BLaER1 treated with 17β-estradiol and CSF1 and Interleukin-3, amounts not matched to agents 10 nM and 100 nM (cell line): ENCODE measurements around the gene PBX1.
A peak's percentile ranks its signal among the peaks of the same experiment; 100 is the strongest.

Experiments
- H3K27ac ChIP-seq, 11 experiments: shearing (Covaris generic); formaldehyde crosslinking; 2 replicates each; pipeline ENCODE4 v1.8.1; 2022
- H3K27me3 ChIP-seq, 11 experiments: shearing (Covaris generic); formaldehyde crosslinking; 2 replicates each; pipeline ENCODE4 v1.8.1; 2022
- H3K36me3 ChIP-seq, 11 experiments: shearing (Covaris generic); formaldehyde crosslinking; 2 replicates each; pipeline ENCODE4 v1.8.1; 2022
- H3K4me1 ChIP-seq, 10 experiments: shearing (Covaris generic); formaldehyde crosslinking; 2 replicates each; pipeline ENCODE4 v1.8.1; 2022
- H3K4me2 ChIP-seq, 11 experiments: shearing (Covaris generic); formaldehyde crosslinking; 2 replicates each; pipeline ENCODE4 v1.8.1; 2022
- H3K4me3 ChIP-seq, 10 experiments: shearing (Covaris generic); formaldehyde crosslinking; 2 replicates each; pipeline ENCODE4 v1.8.1; 2022
- H3K9ac ChIP-seq, 11 experiments: shearing (Covaris generic); formaldehyde crosslinking; 2 replicates each; pipeline ENCODE4 v1.8.1; 2022
- H3K9me3 ChIP-seq, 11 experiments: shearing (Covaris generic); formaldehyde crosslinking; replicated peaks in 1 of 11; 2 replicates each; pipeline ENCODE4 v1.8.1; 2022
- H4K20me1 ChIP-seq, 11 experiments: shearing (Covaris generic); formaldehyde crosslinking; 2 replicates each; pipeline ENCODE4 v1.8.1; 2022
- Cebpa-rat ChIP-seq, 11 experiments: shearing (Covaris generic); IDR thresholded peaks; 2 replicates each; pipeline ENCODE4 v1.8.1; 2022

Gene PBX1

DNA sequence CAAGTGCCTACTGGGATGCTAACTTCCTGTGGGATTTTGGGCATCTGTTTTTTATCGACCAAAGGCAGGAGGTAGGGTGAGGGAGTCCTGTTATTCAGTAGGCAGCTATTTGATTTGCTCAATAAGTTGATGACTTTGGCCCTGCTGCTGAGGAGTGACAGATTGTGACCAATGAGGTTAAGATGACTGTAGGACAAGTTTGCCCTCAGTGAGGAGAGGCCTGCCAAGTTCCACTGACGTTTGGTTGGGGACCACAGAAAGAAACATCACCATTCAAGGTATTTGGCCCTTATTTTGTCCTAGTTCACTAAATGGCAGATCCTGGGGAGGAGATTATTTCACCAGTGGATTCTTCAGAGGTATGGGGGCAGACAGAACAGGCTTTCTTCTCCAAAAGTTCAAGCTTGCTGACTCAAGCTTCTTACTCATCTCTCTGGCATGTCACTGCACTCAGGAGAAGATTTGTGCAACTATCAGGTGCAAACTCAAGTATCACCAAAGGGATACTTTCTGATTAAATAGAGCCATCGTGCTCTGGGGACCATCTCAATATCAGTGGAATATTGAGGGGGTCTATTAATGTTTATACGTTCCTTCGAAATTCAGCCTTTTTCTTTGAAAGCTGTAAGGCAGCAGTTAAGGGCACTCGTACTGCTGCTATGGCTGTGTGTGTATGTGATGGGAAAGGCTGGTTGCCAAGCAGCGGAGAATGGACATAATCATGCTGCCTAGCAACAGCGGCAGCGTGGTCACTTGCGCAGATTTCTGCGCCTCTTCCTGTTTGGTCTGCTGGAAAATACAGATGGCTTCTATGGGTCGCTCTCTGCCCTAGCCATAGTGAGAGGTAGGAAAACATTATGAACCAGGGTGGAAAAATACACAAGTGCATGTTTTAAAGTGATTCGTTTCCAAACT lies 78.7 kb downstream of the PBX1 start:
- H4K20me1 ChIP-seq, result no peaks in the 10 kb centered on the region
- H3K4me2 ChIP-seq, result peak overlapping the region in 3 of 11 experiments; percentile 6 to 30 (median 19); a peak in 1 of 22 replicates
- H3K4me3 ChIP-seq, result no peak overlapping the region
- H3K27ac ChIP-seq, result no peak overlapping the region
- H3K36me3 ChIP-seq, result no peaks in the 10 kb centered on the region
- TF ChIP-seq Cebpa-rat (IDR thresholded peaks at IDR 0.05), result no peak
- 0 out of 22 replicates have a peak, but pooled peaks cover 0 to 3% (median 0%) of the 10 kb centered on the region in 11 experiments for H3K9me3 ChIP-seq
- H3K9ac ChIP-seq, result no peak overlapping the region
- peaks cover 0 to 16% (median 3%) of the 10 kb centered on the region in 10 experiments; a peak in 4 of 20 replicates for H3K4me1 ChIP-seq
- H3K27me3 ChIP-seq, result no peaks in the 10 kb centered on the region

DNA sequence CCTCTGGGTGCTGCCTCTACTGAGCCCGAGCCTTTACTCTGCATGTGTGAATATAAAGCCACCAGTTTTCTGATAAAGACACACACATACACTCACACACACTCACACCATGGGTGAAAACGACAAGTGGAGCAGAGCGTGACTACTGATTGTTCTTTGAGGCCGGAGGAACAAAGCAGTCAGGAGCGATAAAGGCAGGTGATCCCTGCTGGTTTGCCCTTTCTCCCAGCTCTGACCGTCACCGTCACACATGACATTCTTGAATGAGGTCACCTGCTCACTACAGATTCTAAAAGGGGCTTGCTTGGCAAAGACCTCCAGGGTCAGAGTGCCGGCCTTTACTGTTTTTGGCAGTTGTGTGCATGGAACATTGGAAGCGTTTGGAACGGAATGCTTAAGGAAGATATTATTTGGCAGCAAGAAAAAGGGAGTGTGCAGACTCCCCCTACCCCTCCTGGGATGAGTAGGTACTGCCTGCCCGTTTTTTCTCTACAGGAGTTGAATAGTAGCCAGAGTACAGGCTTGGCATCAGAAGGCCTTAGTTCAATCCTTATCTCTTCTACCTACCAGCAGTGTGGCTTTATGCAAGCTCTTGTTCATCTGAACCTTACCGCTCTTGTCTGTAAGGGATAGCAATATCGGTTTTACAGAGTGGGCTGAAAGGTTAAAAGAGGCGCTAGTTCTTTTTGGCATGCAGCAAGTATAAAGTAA lies 79.7 kb downstream of the PBX1 start:
- H3K4me2 ChIP-seq, result no peak overlapping the region
- no peaks in the 10 kb centered on the region for H3K27me3 ChIP-seq
- no peaks in the 10 kb centered on the region for H3K36me3 ChIP-seq
- H3K9me3 ChIP-seq, result 0 out of 22 replicates have a peak, but pooled peaks cover 0 to 3% (median 0%) of the 10 kb centered on the region in 11 experiments
- H3K9ac ChIP-seq, result no peak overlapping the region
- peaks cover 0 to 16% (median 3%) of the 10 kb centered on the region in 10 experiments; a peak in 4 of 20 replicates for H3K4me1 ChIP-seq
- no peak for TF ChIP-seq Cebpa-rat (IDR thresholded peaks at IDR 0.05)
- H3K4me3 ChIP-seq, result no peak overlapping the region
- H3K27ac ChIP-seq, result no peak overlapping the region
- no peaks in the 10 kb centered on the region for H4K20me1 ChIP-seq

DNA sequence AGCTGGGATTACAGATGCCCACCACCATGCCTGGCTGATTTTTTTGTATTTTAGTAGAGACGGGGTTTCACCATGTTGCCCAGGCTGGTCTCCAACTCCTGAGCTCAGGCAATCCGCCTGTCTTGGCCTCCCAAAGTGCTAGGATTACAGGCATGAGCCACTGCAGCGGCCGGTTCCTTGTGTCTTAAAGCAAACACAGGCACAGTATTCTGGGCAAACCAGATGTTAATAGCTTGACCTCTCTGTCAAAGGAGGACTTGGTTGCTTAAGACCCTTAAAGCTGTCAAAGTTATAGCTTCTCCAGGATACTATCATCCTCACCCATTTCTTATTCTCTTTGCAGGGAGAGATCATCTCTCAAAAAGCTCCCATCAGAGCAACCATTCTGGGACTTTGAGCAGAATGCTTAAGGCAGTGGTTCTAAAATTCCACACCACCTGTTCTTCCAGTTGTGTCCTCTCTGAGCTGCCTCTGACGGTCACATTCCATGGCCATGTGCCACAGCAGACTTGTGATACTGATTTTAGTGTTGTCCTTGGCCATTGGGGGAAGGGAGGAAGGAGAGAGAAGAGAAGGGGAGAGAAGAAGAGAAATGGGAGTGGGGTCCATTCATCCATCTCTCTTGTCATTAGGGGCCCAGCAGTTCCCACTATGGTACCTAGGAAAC lies 81.8 kb downstream of the PBX1 start:
- Histone ChIP-seq H3K27ac (no peak overlapping the region), H4K20me1 (no peaks in the 10 kb centered on the region), H3K4me2 (no peak overlapping the region), H3K36me3 (no peaks in the 10 kb centered on the region), H3K27me3 (no peaks in the 10 kb centered on the region), H3K4me3 (no peak overlapping the region), H3K9ac (no peak overlapping the region), H3K4me1 (peaks cover 0 to 15% (median 3%) of the 10 kb centered on the region in 10 experiments; a peak in 4 of 20 replicates), H3K9me3 (0 out of 22 replicates have a peak, but pooled peaks cover 0 to 3% (median 0%) of the 10 kb centered on the region in 11 experiments)
- no peak for TF ChIP-seq Cebpa-rat (IDR thresholded peaks at IDR 0.05)

DNA sequence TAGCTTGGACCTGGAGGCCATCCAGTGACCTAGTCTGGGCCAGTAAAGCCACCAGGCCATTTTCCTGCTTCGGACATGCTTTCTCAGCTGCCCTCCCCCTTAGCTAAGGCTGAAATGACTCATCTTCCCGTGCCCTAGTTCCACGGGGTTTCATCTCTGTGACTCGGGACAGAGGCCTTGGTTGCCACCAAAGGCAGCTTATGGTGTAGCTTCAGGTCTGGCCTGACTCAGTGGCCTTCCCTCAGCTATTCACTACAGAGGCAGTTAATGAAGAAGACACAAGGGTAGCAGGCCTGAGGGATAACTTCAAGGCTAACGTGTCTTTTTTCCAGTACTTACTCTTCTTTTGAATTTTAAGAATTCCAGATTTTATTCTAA lies 82.4 kb downstream of the PBX1 start:
- no peaks in the 10 kb centered on the region for H3K27me3 ChIP-seq
- no peak overlapping the region for H3K4me2 ChIP-seq
- H3K4me3 ChIP-seq, result no peak overlapping the region
- no peaks in the 10 kb centered on the region for H3K36me3 ChIP-seq
- H3K27ac ChIP-seq, result no peak overlapping the region
- no peak overlapping the region for H3K9ac ChIP-seq
- H3K4me1 ChIP-seq, result peaks cover 0 to 10% (median 1%) of the 10 kb centered on the region in 10 experiments; a peak in 4 of 20 replicates
- no peaks in the 10 kb centered on the region for H4K20me1 ChIP-seq
- no peak for TF ChIP-seq Cebpa-rat (IDR thresholded peaks at IDR 0.05)
- H3K9me3 ChIP-seq, result 0 out of 22 replicates have a peak, but pooled peaks cover 0 to 3% (median 0%) of the 10 kb centered on the region in 11 experiments

DNA sequence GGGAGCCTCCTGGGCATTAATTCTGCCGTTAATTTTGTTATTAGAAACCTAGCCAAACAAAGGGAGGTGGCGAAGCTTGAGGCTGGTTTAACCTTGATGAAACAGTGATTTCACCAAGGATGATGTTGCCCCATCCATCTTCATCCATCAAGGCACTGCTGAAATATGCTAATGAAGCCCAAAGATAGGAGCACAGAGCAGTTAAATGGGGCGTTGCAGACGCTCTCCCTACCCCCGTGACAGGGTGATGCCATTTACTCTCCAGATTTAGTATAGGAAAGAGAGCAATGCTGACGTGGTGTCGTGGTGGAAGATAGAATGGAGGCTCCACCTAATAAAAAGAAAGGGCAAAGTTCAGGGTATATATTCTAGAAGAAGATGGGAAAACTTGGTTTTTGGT lies 84.0 kb downstream of the PBX1 start:
- no peaks in the 10 kb centered on the region for H3K36me3 ChIP-seq
- no peak overlapping the region for H3K4me2 ChIP-seq
- TF ChIP-seq Cebpa-rat (IDR thresholded peaks at IDR 0.05), result no peak
- no peaks in the 10 kb centered on the region for H4K20me1 ChIP-seq
- no peaks in the 10 kb centered on the region for H3K4me1 ChIP-seq
- no peaks in the 10 kb centered on the region for H3K27me3 ChIP-seq
- no peak overlapping the region for H3K9ac ChIP-seq
- H3K27ac ChIP-seq, result no peak overlapping the region
- H3K9me3 ChIP-seq, result 0 out of 22 replicates have a peak, but pooled peaks cover 0 to 2% (median 0%) of the 10 kb centered on the region in 11 experiments
- no peak overlapping the region for H3K4me3 ChIP-seq

DNA sequence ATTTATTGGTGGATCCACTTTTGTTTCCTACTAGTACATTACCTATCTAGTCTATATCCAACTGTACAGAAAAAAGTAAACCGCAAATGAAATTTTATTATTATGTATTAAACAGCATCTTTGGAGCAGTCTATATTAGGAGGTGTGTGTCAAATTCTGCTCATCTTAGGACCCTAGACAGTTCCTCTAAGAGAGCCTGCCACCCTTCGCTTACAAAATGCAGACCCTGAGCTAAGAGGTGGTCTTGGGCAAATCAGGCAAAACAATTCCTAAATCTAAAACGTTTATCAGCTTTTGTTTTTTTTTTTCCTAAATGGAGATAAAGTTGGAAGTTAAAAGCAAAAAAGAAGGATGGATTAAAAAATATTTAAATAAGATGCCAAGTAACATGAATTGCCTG lies 85.3 kb downstream of the PBX1 start:
- H3K9me3 ChIP-seq, result no peaks in the 10 kb centered on the region
- no peaks in the 10 kb centered on the region for H4K20me1 ChIP-seq
- no peaks in the 10 kb centered on the region for H3K27me3 ChIP-seq
- H3K9ac ChIP-seq, result no peak overlapping the region
- no peak overlapping the region for H3K4me3 ChIP-seq
- H3K36me3 ChIP-seq, result no peaks in the 10 kb centered on the region
- H3K4me2 ChIP-seq, result no peak overlapping the region
- no peak overlapping the region for H3K27ac ChIP-seq
- H3K4me1 ChIP-seq, result no peaks in the 10 kb centered on the region
- TF ChIP-seq Cebpa-rat (IDR thresholded peaks at IDR 0.05), result no peak

DNA sequence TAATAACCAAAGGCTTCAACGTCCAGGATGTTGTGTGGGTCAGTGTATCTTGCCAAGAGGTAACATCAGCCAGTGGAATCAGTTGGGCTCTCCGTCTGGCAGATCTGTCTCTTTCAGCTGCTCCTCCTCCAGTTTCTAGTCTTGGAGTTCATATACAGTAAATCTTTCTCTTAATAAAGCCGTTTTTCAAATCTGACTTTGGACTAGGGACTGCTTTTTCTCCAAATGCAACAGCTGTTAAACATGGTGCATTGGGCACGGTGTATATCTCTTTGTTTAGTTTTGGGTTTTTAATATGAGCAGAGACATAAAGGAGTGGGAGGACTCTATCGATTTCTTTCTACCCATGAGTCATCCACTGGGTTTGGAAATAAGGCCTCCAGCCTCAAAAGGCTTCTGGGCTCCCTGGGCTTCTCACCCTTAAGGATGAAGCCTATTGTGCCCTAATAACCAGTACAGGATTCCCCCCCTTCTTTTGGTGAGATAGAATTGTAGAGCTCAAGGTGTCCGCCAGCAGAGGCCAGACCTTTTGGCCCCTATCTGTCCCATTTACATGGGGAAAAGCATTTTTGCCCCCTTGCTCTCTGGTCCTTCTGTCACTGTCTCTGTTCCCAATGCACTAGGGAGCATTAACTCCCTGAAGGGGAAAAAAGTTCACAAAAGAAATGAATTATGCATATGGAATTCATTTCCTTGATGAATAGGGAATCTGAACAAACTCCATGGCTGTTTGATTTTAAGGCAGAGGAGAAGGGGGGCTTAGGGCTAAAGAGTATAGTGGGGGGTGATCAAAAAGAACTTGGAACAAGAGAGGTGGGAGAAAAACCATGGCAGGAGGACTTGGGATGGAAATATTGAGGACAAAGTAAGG lies 86.0 kb downstream of the PBX1 start:
- Histone ChIP-seq H3K27me3 (no peaks in the 10 kb centered on the region), H4K20me1 (no peaks in the 10 kb centered on the region), H3K27ac (no peak overlapping the region), H3K4me2 (no peak overlapping the region), H3K4me1 (no peaks in the 10 kb centered on the region), H3K9ac (no peak overlapping the region), H3K4me3 (no peak overlapping the region), H3K36me3 (no peaks in the 10 kb centered on the region), H3K9me3 (no peaks in the 10 kb centered on the region)
- TF ChIP-seq Cebpa-rat (IDR thresholded peaks at IDR 0.05), result no peak

DNA sequence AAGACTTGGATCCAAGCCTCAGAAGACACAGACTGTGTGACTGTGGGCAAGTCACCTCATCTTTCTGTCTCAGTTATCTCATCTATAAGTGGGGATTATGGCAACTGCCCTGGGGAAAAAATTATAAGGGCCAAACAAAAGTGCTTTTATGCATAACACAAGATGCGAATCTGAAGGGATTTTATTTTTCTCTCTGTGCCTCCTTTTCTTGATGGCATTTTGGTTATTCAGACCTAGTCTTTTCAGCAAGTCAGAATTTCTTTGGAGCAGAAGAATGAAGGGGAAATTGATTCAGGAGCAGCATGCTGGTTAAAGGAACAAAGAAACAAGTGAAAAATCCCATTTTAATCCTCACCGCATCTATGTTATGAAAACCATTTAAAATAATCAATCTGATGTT lies 86.9 kb downstream of the PBX1 start:
- Histone ChIP-seq H3K36me3 (no peaks in the 10 kb centered on the region), H4K20me1 (no peaks in the 10 kb centered on the region), H3K4me2 (no peak overlapping the region), H3K9ac (no peak overlapping the region), H3K27ac (no peak overlapping the region), H3K27me3 (no peaks in the 10 kb centered on the region), H3K9me3 (no peaks in the 10 kb centered on the region), H3K4me1 (no peaks in the 10 kb centered on the region), H3K4me3 (no peak overlapping the region)
- no peak for TF ChIP-seq Cebpa-rat (IDR thresholded peaks at IDR 0.05)
